HG03439 (cell line): ENCODE data around the gene NFASC.

ENCODE experiments used
- ATAC-seq: cut with Tn5 transposase; IDR thresholded peaks from one replicate; pipeline ENCODE4 v1.9.1; 2021; ENCODE audit warnings: mild to moderate bottlenecking, moderate library complexity; ENCODE audit not compliant: unreplicated experiment

The NFASC gene

GRCh38 chr1:204870160-204870912 is at the start of gene NFASC:
NFASC (plus strand) TSS chr1:204870862; CDS start chr1:204944316, 73,454 bp downstream.
- no peak for ATAC-seq

- no peak for ATAC-seq
These were observed 49.2 kb upstream of the NFASC start for GRCh38 chr1:204821476-204821875.

GRCh38 chr1:204821924-204822323 is 48.7 kb upstream of the NFASC start:
- ATAC-seq, result no peak

DNA sequence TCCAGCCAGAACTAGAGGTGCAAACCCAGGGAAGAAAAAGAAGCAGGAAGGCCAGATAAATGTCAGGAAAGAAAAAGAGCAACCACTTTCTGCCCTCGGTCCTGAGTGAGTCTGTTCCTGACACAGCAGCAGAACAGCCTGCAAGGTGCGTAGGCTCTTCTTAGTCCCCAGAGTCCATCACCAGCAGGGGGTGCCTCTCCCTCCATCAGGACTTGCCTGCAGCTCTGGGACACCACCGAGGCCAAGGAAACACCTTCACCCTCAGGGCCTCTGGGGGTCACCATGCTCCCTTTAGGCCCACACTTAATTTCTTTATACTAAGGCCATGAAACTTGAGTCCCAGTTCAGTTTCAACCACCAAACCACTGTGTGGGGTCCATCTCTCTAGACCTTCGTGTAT is 43.7 kb upstream of the NFASC start:
- no peak for ATAC-seq

DNA sequence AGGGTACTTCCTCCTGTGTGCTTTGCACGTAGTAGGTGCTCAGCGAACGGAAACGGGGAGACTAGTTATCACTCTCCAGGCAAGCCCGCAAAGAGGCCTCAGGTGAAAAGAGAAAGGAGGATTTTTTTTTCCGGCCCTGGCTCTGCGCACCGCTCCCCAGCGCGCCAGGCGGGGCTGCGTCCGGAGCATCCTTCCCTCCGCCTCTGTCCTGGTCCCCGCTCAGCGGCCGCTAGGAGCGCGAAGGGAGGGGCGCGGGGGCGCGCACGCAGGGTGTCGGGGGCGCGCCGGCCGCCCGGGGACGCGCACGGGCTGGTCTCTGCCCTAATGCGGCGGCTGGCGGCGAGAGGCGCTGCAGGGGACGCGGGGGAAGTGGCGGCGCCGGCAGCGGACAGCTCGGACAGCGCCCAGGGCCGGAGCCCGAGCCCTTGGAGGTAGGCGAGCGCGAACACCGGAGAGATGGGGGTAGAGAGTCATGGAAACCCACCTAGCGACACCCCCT is 42.3 kb upstream of the NFASC start:
- no peak for ATAC-seq

- ATAC-seq, result no peak
These were observed 41.4 kb upstream of the NFASC start for GRCh38 chr1:204829133-204829825.

- no peak for ATAC-seq
These were observed 39.9 kb upstream of the NFASC start for GRCh38 chr1:204830747-204831146.

DNA sequence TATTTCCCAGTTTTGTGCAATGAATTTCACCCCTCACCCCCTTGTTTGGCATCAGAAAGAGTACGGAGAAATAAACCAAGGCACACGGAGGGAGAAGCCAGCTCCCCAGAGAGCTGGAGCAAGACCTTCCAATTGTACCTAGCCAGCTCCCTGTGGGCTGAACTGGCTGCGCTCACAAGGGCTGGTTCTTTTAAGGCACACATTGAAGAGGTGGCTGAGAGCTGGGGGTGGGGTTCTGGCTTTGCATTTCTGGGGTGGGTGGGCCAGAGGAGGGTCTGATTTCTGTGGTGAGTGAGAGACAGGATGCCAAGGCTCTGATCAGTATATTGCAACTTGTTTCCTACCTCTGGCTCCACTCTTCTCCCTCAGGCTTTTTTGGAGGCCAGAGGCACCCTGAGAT is 39.5 kb upstream of the NFASC start:
- no peak for ATAC-seq

DNA sequence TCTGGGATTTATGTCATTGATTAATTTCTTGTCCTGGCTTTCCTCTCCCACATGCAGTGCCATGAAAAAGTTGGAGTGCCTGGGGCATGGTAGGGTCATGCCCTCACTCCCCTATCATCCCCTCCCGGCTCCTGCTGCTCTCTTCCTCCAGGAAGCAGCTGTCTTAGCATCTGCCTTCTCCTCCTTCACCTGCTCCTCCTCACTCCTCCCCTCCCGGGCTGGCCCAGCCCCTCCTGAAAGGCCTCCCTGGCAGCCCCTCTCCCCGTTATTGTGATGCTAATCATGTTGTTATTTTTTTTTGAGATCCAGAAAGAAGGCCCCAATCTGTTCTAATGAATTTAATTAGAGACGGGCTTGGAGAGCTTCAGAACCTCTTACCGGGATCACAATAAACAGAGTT is 36.3 kb upstream of the NFASC start:
- ATAC-seq, result no peak

GRCh38 chr1:204834752-204835151 is 35.9 kb upstream of the NFASC start:
- no peak for ATAC-seq

DNA sequence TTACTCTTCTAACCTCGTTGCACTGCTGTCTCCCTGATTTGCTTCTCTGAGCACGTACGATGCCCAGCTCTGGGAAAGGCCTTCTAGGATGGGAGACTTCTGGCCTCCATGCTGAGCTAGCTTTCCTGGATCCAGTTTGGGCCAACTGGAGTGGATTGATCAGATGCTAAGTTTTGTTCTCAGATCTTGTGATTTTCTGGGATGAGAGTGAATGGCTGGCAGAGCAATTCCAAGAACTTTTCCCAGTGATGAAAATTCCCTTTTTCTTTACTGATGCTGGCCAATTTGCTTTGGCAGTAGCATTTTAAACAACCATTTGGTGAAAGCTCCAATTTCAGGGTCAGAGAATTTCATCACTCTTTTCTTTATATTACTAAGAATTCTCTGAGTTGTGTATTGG is 34.9 kb upstream of the NFASC start:
- no peak for ATAC-seq

DNA sequence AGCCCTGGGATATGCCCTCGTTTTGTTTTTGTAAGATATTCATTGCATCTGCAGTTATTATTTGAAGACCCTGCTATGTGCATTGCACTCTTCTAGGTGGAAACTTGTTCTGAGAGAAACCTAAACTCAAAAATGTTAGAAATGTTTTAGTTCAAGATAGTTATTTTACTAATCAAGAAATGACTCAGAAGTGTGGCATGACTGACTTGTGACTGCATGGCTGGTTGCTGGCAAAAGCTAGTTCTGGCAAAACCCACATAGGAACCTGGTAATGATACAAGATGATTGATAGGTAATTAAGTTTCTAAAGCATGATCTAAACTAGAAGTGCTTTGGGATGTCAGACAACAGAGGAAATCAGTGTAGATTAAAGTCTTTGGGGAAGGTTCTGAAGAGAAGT is 33.8 kb upstream of the NFASC start:
- ATAC-seq, result no peak

GRCh38 chr1:204837440-204838084 is 33.1 kb upstream of the NFASC start:
- no peak for ATAC-seq

- ATAC-seq, result no peak
These were observed 29.3 kb upstream of the NFASC start for GRCh38 chr1:204841316-204841715.

DNA sequence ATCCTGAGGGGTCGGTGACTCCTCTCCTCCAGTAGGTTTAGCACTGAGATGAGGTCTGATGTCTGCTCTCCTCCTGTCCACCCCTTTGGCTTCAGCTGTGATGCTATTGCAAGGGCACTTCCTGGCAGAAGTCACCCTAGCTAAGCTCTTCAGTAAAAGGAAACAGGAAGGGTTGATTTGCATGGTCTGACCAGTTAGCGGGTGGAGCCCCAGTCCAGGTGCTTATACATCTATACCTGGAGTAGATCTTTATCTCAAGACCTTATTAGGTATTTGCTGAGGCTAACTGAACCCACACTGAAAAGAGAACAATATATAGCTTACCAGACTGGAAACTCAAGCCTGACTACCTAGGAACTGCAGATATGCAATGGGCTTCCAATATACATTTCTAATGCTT is 28.9 kb upstream of the NFASC start:
- ATAC-seq, result no peak

DNA sequence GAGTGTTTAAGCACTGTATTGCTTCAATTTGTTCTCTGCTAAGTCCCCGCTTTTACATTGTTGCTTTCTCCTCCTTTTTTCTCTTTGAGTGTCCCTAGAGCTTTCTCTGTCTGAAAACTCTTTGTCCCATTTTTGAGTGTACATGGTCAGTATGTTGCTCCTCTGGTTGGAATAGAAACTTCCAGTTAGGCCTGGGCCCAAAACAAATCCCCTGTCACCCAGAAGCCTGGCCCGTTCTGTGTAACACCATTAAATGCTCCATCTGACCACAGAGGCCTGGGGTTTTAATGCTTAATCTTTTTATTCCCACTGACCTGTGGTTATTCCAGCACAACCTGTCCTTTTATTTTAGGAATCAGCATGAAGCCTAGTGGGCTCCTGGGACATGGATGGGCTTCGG is 28.3 kb upstream of the NFASC start:
- no peak for ATAC-seq

GRCh38 chr1:204842892-204843291 is 27.8 kb upstream of the NFASC start:
- ATAC-seq, result no peak

GRCh38 chr1:204846546-204846945 is 24.1 kb upstream of the NFASC start:
- no peak for ATAC-seq

DNA sequence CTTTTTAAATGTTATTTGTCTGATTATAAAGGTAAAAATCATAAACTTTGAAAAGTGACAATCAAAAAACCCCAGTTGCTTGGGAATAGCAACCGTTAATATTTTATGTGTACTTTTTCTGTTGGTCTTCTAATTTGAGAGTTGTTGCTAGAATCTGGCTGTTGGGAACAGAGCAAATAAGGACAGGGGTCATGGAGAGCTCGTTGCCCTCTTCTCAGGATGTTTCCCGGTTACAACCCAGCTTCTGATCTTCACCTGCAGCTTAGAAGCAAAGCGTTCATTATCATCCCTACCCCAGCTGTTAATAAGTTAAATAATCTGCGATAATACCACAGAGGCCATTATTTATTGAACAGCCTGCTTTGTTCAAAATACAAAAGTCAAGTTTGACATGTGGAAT is 22.1 kb upstream of the NFASC start:
- ATAC-seq, result no peak

DNA sequence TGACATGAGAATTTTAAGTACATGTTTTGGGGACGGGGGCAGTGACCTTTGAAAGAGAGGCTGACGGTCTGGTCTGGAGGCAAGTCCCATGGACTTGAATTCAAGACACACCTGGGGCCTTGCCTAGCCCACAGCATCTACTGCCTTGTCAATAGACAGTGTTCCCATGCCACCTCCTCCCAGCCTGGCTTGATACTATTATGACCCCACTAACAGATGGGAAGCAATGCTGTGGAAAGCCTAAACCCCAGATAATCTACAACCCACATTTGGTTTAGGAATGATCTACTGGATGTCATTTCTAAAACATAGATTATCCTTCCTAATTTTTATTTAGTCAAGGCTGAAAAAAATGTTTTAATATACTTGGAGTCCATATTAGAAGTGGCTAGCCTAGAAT is 17.8 kb upstream of the NFASC start:
- no peak for ATAC-seq

DNA sequence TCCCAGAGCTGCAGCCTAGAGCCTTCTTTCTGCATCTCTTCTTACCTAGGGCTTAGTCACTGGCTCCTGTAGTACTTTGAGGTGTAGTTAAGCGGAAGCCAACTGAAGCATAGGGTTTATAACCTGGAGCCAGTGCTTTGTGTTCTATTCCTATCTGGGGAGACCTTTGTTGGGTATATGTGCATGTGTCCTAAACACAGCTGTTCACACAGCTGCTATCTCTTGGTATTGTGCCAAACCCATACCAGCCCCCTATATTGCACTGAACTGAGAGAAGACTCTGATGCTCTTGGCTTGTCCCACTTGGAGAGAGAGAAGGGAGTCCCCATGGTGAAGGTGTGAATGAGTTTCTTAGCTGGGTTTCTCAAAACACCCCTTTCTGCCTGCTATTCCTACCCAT is 17.2 kb upstream of the NFASC start:
- ATAC-seq, result no peak

DNA sequence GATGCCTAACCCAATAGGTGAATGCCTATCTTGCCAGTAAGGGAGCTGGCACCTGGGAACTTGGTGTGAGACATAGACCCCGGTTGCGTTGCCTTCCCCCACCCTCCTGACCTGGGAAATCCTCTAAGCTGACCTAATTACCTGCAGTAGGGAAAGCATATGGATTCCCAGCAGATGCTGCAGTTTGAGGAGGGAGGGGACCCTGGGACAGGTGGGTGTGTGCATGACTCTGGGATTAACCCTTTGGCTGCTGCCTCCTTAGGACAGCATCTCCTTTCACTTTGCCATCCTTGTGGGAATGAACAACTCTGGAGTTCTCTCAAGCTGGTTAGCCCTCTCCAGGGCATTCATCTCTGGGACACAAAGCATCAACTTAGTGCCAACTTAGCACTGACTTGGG is 16.4 kb upstream of the NFASC start:
- no peak for ATAC-seq
